GM19463 (cell line): ENCODE measurements around the gene CTNNA1.

ENCODE experiments used
- ATAC-seq: cut with Tn5 transposase; IDR thresholded peaks from one replicate; pipeline ENCODE4 v1.9.1; 2021; ENCODE audit warnings: mild to moderate bottlenecking, moderate library complexity; ENCODE audit not compliant: unreplicated experiment

Gene CTNNA1

GRCh38 chr5:138956801-138957200, 203.6 kb downstream of the CTNNA1 start:
- no peak for ATAC-seq

- no peak for ATAC-seq
These were observed 207.0 kb downstream of the CTNNA1 start for GRCh38 chr5:138960145-138960692.

GRCh38 chr5:138961221-138961620, 208.0 kb downstream of the CTNNA1 start:
- no peak for ATAC-seq

GRCh38 chr5:138961729-138962128, 208.5 kb downstream of the CTNNA1 start:
- ATAC-seq, result no peak

DNA sequence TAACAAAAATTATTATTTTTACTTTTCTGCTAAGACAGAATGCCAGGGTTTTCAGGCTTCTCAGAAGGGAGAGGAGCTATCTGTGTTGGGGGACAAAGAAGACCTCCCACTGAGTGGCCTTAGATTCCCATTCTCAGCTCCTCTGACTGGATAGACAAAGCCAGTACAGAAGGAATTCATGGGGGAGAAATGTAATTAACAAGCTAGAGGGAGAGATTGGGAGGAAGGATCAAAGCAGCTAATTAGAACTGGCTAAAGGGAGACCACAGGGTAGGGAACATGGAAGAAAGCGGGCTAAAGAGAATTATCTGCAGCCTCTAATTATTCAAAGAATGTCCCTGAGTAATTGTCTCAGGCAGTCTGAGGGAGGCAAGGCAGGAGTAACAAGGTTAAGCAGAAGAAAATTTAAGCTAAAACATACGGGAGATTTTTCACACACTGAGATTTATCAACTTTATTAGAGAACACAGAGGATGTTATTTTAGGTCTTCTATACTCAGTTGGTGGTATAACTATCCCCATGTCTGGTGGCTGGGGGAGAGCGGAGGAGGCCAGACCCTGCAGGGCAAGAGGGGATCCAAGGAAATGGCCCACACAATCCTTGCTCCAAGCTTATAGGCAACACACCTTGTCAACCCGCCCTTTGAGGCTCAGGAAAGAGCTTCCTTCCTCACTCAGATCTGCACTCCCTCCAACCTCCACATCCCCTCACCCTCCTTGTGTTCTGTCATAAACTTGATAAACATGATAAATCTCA, 209.6 kb downstream of the CTNNA1 start:
- ATAC-seq, result no peak

DNA sequence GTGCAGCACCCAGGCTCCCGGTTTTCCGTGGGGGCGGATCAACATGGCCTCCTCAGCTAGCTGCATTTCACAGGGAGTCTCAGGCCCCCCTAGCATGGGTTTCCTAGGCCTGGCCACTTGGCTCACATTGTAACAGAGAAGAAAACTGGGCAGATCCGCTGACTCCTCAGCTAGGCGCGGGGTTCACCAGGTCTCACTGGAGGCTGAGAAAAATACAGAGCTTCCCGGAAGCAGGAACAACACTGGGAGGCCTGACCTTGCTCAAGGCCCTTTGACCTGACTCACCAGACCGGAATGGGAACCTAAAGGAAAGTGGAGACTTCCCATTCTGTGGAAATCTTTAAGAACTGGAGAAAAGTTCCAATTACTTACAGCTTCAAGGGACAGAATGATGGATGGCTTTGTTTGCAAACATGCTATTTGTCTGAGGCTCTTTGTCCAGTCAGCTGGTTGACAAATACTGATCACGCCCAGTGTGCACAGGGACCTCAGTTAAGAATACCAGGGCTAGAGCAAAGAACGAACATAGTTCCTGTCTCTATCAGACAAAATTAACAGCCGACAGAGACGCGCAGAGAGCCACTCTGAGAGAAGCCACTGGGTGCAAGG, 210.6 kb downstream of the CTNNA1 start:
- ATAC-seq, result no peak

DNA sequence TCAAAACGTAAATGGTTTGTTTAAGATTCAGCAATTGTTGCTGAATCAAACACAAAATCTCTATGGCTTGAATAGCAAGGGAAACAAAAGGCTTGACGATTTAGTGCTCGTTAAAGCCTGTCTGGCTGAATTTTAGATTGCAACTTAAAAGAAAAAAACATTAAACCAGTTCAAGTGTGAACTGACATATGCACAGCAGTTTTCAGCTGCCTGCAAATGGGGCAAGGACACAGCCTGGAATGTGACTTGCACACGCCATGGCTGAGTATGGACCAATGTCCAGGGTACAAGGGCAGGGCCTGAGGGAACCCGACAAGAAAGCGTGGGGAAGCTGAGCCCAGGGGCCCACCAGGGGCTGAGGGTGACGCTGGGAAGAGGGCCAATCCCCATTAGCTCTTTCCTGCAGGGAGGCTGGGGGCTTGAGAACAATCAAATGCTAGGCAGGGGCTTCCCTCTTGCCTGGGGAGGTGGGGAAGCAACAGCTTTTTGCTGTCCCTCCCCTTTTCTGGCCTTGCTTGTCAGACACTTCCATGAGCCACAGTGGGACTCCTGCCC, 211.5 kb downstream of the CTNNA1 start:
- no peak for ATAC-seq

GRCh38 chr5:138965626-138966025, 212.4 kb downstream of the CTNNA1 start:
- no peak for ATAC-seq

DNA sequence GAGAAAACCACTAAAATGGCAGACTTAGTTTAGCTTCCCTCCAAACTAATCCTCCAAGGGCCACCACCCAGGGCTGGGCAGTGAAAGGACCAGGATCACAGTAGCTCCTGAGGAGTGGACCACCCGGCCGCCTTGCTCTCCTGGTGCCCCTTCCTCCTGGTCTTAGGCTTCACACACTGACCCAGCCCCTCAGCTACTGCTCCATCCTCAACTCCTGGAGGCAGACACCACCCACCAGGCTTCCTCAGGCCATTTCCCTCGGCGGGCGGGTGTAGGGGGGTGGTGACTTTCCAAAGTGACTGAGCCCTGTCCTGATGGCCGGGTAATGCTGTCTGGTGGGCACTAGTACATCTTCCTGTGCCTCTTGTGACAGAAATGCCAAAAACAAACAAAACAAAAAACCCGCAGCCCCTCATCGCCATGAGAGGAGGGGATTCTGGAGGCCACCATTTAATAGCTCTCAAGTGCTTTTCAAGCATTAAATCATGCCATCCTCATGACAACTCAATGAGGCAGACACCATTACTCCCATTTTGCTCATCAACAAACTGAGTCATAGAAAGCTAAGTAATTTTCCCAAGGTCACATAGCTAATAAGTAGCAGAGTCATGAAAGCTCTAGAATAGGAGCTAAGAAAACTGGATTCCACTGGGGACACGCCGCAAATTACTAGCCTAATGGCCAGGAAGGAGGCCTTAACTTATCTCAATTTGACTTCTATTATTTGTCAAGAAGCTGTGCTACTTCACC, 213.2 kb downstream of the CTNNA1 start:
- no peak for ATAC-seq

DNA sequence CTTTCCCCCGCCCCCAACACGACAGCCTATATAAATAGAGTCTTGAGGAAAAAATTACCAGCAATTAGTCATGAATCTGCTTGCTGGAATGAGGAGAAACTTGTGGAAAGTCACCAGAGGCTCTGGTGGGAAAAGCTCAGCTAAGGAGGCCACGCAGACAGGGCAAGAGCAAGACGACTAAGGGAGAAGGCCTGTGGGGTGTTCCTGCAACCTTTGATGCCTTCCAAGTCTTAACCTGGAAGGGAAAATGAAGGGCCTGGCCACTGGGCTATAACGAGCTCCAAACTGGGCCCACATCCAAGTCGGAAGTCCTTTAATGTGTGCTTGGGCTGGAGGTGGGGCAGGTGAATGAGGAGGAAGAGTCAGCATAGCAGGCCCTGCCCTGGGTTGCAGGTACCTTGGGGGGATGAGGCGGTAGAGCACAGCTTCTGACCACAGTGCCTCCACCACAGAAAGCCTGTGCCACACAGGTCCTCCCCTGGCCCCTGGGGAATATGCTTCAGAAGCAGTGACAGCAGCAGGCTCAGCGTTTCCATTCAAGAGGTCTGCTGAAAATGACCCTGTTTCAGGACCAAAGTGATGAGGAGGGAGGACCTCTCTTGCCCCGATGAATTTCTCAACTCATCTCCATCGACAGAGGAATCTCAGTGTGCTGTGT, 214.7 kb downstream of the CTNNA1 start:
- ATAC-seq, result no peak

GRCh38 chr5:138968601-138969000, 215.4 kb downstream of the CTNNA1 start:
- ATAC-seq, result no peak

DNA sequence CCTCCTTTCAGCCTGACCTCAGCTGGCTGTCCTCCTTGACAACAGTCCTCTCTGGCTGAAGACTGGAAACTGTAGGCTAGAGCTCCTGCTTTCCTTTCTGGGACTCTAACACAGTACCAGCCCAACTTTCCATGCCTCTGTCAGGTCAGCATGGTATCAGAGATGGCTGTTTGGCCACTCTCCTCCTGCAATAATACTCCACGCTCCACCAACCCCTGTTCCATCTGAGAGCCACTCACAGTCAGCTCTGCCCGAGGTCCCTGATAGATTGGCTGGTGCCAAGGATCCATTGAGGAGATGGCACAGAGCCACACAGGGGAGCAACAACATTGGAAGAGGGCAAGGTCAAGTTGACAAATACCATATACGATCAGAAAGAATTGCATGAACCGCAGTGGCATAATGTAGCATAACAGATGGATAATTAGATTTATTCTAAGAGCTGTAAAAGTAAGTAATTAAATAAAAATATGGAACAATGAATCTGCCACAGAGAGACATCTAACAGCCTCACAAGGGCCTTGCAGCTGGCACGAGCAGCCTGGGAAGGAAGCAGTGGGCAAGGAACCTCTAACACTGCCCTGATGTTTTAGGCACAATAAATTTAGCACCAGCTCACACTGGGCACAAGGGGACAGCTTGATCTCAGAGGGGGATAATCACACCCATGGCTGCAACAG, 216.2 kb downstream of the CTNNA1 start:
- ATAC-seq, result no peak

DNA sequence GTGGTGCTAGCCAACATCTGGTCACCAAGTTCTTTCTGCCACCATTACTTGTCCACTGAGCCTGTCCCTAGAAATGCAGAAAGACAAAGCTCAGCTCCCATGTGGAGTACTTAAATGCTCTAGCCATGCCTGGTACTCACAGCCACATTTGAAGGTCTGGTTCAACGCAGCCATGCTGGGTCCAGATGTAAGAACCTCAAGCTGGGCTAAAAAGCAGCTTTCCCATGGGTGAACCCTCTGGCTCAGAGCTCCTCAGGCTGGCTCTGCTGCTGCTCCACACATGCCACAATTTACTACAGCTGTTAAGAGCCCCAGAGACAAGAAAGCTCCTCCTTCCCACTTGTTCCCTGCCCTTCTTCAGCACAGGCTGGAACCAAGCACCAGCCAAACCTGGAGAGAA, 219.0 kb downstream of the CTNNA1 start:
- ATAC-seq, result no peak

DNA sequence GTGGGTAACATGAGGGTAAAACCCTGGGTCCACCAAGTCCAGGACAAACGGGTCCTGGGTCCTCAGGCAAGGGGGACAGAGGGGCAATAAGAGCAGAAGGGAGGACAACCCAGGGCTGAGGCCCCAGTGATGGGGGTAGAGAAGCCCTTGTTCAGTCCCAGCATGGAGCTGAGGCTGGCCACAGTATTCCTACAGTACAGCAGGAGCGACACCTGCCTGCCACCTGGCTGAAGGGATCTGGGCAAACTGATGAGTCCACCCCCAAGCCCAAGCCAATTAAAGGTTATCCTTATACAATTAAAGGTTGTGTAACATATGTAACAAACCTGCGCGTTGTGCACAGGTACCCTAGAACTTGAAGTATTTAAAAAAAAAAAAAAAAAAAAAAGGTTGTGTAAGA, 219.6 kb downstream of the CTNNA1 start:
- ATAC-seq, result no peak

DNA sequence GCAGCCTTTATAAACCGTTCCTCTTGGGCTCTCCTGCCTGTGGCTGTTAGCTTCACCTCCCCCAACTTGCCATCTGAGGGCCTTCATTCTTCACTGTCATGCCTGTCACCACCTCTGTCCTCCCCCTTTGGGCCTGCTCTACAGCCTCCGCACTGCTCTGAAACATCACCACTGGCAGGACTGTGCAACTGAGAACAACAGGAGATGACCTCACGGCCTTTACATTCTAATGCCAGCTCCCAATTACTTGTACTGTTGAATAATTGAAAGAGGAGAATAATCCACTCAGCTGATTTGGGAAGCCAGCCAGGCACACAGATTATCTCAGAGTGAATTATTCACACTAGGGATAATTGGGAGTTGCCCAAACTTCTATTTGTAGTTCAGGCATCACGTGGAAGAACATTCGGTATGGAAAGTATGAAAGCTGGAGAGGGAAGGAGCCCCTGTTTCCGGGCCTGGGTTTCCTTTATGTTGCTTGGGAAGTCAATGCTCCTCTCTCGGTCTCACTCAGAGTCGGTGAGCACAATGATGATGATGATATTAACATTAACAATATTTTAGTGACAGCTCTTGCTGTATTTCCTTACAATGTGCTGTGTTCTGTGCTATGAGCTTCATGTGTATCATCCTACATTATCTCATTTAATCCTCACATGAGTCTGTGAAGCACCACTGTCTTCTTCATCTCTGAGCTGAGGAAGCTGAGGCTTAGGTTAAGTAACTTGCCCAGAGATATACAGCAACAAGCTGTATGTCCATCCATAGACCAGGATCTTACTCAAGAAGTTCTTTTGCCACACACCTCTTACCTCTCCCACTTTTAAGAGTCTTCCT, 221.2 kb downstream of the CTNNA1 start:
- ATAC-seq, result no peak

DNA sequence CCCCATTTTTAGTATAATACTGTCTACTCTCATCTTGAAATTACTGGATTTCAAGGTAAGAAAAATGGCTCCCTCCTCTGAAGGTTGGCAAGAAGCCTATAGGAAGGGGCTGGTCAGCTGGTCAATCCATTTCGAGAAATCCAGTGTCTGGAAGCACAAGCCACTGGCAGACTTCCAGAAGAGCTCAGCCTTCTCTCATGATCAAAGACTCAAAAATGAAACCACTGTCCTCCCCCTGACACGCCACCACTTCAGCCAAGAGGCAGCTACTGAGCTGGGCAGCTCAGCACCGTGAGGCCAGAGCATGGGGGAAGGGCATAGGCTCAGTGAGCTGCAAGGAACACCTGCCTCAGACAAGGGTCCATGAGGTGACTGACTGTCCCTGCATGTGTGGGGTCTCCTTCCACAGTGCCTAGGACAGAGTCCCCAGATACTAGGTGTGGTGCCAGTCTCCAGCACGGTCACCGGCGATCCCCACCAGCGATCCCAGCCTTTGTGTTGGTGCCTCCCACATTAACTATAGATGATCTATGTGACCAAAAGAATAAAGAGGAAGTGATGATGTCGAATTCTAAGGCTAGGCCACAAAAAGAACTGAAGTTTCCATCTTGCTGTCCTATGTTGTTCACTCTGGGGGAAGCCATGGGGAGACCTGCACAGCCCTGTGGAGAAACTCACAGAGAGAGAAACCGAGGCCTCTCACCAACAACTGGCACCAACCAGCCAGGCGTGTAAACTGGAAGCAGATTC, 222.0 kb downstream of the CTNNA1 start:
- no peak for ATAC-seq

DNA sequence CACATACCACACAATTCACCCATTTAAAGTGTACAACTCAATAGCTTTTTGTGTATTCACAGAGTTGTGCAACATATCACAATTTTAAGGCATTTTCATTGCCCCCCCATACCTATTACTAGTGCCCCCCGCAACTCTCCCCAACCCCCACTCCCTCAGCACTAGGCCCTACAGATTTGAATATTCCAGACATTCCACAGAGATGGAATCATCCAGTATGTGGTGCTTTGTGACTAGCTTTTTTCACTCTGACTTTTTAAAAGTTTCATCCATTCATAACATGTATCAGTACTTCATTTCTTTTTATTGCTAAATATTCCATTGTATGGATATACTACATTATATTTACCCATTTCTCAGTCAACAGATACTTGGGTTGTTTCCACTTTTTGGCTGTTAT, 224.9 kb downstream of the CTNNA1 start:
- no peak for ATAC-seq

DNA sequence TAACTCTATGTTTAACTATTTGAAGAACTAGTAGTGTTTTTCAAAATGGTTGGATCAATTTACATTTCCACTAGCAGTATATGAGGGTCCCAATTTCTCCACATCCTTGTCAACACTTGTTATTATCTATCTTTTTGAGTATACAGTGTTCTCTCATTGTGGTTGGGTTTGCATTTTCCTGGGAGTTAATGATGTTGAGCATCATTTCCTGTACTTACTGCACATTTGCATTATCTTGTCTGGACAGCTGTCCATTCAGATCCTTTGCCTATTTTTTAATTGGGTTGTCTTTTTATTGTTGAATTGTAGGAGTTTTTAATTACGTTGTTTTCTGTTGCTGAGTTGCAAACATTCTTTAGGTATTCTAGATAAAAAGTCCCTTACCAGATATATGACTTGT, 225.4 kb downstream of the CTNNA1 start:
- no peak for ATAC-seq
